ENCODE data around the gene LSM4.

DNA sequence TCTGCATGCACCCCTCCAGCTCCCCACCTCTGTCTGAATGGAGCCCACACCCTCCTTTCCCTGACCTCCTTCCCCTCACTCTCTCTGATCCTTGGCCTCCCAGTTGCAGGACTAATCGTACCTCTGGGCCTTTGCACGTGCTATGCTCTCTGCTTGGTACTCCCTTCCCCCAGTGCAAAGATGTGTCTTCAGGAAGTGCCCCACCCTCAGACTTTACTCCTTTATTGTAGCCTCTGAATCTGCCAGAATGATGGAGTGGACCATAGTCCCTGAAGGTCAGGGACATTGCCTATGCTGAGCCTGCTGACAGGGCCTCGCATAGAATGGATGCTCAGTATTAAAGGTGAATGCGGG is 40.1 kb downstream of the LSM4 start:
- no peak for TF ChIP-seq POLR2A (IDR thresholded peaks at IDR 0.05; ENCODE audit: low read length)
- TF ChIP-seq GATA1 (IDR thresholded peaks at IDR 0.05; ENCODE audit: low read depth, low read length): no peak
